GM21619 (cell line): ENCODE results near the gene LAMB4.

Source experiments
- ATAC-seq: cut with Tn5 transposase; IDR thresholded peaks from one replicate; pipeline ENCODE4 v1.9.1; 2021; ENCODE audit not compliant: unreplicated experiment

Gene LAMB4

DNA sequence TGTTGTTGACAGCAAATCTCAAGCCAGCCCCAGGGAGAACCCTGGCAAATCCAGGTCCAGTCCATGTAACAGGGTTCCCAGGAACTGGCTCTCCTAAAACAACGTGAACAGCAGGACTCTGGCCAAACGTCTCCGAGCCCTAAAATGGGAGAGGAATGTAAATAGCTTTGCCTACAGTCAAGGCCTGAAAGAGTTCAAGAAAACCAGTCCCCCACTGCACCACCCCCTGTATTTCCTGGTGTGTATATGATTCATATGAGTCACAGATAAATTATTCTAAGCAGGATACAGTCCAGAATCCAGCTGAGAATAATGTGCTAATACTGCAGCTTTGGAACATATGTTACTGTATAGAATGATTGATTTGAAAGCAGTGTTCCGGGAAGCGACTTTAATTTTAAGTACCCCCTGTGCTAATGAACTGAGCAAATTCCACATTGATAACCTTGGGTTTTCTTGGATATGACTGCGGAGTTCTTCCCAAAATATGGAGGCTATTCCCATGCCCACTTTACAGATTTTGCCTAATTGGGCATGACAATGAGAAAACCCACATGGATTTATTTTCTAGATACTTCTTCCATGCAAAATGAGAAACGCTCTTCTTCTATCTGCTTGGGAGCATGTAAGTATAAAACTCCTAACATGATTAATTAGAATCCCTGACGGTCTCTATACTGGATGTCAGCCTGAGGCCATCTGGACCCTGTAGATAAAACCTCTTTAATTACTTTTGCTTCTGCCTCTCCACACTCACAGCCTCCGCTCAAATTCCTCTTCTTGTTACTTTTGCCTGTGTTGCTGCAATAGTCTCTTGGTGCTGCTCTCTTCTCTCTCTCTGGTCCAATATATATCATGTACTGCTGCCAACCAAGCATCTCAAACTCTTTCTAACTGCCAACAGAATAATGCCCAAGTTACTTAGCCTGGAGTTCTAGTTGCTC, 50.2 kb downstream of the LAMB4 start:
- ATAC-seq, result no peak

DNA sequence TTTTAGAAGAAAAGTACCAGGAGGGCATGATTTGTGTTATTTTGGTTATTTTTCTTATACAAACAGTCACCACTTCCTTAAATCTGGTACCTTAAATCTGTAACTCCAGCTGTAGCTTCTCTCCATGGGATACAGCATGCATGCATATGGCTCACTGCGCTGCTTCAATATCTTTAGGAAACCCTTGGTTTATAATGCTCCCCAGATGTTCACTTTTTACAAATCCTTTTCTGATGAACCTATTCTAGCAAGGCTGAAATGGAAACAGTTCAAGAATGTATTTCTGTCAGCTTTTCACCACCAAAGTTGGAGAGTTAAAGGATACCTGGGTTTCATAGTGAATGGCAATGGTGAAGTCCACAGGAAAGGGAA, 50.9 kb downstream of the LAMB4 start:
- no peak for ATAC-seq

DNA sequence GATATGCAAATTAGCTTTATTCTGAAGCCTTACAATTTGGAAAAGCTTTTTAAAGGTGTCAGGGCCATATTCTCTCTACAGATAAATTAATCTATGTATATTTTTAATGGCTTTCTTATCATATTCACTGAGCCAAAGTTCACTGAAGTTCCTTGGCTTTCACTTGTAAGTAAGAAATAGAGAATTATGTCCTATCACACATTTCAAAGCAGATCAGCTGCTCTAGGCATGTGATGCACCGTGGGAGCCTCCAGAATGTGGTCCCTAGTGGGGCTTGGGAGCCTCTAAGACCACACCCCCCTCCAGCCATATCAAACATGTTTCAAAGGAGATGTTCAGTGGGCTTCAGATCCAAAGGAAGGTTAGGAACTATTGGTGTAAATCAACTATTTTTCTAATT, 51.5 kb downstream of the LAMB4 start:
- no peak for ATAC-seq

DNA sequence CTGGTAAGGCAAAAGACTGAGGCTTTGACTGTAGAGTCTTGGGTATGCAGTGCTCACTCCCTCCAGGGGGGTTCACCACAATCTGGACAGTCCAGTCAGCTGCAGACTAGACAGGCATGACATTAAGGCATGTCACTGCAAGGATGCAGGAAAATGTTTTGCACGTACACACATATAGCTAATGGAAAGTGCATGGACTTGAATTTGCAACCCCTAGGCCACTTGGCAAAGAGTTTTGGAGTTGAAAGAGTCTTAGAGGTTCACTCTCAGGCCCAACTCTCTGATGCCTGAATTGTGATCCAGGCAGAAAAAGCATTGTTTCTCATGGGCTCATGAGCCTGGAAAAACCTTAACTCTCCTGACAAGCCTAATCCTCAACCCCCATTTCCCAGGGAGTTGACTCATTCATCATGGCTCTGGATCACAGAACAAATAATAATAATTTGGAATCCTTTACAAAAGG, 51.9 kb downstream of the LAMB4 start:
- no peak for ATAC-seq

DNA sequence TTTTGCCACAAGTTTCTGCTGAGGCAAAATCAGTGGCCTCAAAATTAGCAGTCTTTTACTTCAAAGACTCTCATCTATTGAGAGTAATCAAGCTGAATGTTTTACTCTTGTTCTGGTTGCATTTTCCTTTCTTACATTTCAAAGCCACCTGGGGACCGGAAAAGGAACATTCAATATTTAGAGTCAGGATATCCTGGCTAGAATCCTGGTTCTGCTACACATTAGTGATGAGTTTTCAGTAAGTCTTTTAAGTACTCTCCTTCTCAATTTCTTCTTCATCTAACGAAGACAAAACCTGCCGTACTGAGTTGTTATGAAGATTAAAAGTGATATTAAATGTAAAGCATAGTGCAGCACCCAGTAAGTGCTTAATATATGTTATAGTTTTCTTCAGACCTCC, 52.5 kb downstream of the LAMB4 start:
- no peak for ATAC-seq

GRCh38 chr7:108076156-108076555, 54.0 kb downstream of the LAMB4 start:
- no peak for ATAC-seq

DNA sequence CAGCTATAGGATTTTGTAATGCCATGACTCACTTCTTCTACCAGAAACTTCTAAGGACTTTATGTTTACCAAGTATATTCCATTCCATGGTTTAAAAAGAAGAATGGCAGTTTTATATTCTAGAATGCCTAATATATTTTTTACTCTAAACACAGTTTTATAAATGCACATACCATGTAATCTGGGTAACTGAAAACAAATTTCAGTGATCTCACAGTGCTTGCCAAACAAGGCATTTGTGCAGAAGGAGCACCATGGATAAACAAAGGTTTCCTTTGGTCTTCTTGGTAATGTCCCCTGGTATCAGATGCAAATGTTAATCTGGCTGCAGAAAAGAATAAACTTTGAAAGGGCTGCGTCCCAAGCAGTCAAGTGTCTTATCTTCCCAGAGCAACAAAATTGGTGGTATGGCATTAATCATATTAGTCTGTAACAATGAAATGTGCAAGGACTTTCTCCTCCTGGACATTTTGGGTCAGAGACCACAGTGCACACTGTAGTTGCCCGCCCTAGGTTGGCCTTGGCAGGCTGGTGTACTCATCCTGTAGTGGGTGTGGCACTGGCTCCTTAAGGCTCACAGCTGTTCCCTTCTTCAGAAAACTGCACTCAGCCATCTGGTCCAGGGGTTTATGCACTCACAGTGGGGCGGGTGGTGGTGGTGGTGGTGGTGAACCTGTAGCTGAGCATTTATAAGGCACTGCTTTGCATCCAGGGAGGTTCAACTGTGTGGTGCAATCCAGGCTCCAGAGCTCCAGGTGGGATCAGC, 56.7 kb downstream of the LAMB4 start:
- ATAC-seq, result no peak

- ATAC-seq, result no peak
Observed at GRCh38 chr7:108072739-108073138, 57.4 kb downstream of the LAMB4 start.

GRCh38 chr7:108072116-108072515, 58.0 kb downstream of the LAMB4 start:
- ATAC-seq, result no peak

DNA sequence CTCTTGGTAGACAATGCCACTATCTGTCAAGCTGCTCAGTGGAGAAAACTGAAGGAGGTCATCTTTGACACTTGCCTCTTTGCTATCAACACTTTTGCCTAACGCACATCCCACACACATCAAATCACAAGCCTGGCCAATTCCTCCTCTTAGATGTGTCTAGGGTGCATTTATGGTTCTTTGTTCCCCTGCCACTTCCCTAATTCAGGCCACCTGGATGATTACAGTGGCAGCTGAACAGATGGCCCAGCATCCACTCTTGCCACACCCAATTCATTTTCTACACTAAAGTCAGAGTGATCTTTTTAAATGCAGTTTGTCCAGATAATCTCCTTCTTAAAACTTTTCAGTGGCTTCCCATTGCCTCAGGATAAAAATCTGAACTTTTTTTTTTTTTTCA, 58.6 kb downstream of the LAMB4 start:
- ATAC-seq, result no peak

- no peak for ATAC-seq
Observed at GRCh38 chr7:108069646-108070045, 60.5 kb downstream of the LAMB4 start.

DNA sequence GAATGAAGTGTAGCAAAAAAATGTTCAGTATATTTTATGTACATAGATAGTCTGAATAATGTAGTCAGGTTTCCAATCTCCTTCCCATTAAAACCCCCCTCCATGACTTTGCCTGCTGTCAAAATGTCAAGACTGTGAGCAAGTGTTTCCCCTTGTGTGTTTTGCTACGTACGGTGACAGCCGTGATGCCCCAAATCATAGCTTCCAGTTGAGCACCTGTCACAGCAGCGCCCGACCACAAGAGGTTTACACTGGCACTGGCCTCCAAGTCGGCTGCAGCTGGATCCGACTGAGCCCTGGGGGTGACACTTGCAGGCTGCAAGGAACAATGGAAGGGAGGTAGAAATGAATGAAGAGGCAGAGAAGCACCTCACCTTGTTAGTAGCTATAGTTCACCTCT, 62.3 kb downstream of the LAMB4 start:
- ATAC-seq, result no peak

GRCh38 chr7:108066486-108066885, 63.7 kb downstream of the LAMB4 start:
- no peak for ATAC-seq

GRCh38 chr7:108063520-108063933, 66.6 kb downstream of the LAMB4 start:
- ATAC-seq, result peak; percentile 81

DNA sequence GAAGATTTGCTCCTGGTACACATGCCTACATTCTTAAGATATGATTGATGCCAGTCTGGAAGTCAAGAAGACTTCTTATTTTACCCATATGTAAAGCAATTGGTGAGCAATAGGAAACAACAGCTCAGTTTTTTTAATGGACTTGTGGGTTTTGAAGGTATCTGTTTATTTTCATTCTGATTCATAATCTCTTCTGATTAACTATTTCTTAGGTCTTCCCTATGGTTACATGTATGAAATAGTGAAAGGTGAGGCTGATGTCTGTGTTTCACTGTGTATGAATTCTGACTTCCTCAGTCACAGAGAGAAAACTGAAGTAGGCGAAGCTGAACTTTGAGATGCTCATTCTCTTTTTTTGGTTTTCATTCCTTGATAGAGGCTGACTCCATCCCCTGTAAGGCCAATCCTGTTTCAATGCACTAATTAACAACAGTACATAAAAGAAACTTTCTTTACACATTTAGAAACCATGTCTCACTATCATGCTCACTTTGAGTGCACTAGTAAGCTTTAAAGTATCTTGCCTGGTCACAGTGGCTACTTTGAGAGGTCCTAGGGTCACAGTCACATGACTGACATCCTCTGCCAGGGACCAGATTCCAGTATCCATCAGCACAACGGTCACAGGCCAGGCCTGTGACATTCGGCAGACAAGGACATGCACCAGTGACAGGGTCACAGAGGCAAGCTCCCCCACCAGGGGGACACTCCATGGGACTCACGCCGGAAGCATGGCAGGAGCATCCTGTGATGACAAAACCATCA, 67.7 kb downstream of the LAMB4 start:
- peak; percentile 43 for ATAC-seq

- no peak for ATAC-seq
Observed at GRCh38 chr7:108059526-108059925, 70.6 kb downstream of the LAMB4 start.

DNA sequence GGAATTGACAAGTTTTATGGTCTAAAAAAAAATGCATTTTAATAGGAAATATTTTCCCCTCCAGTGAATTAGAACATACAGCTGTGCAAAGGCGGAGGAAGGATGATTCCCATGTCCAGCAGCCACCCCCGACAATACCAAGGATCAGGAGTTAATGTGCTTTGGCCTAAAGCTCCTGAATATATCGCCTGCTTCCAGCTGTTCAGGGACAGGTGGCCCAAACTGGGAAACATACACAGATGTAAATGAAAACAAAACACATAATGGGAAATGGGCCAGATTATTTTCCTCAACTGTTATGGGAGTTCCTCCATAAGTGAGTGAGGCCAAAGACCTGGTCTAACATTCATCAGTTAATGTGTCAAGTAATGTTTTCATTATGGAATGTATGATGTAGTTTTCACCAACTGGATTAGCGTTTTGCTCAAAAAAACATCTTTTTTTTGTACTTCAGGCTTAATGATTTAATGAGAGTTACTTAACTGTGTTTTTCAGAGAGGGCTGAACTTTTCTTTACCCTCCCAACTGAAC, 72.1 kb downstream of the LAMB4 start:
- ATAC-seq, result no peak

GRCh38 chr7:108055611-108056021, 74.5 kb downstream of the LAMB4 start:
- ATAC-seq, result no peak

GRCh38 chr7:108054537-108054936, 75.6 kb downstream of the LAMB4 start:
- no peak for ATAC-seq

GRCh38 chr7:108053250-108053649, 76.9 kb downstream of the LAMB4 start:
- ATAC-seq, result no peak

DNA sequence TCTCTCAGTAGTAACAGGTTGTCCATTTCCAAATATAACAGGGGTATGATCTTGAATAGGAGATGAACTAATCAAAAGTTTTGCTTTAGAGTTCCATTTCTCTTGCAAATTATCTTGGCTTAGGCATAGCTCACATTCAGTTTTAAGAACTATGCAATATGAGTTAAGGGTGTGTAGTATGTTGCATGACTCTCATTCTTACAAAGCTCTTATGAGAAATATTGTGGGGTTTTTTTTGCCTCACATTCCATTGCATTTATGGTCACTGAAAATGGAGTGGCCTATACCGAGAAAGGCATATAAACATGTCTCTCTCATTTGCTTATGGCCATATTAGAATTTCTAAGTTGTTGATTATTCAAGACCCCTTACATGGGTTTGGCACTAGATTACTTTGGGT, 78.7 kb downstream of the LAMB4 start:
- no peak for ATAC-seq
